ENCODE data around the gene VARS1.

DNA sequence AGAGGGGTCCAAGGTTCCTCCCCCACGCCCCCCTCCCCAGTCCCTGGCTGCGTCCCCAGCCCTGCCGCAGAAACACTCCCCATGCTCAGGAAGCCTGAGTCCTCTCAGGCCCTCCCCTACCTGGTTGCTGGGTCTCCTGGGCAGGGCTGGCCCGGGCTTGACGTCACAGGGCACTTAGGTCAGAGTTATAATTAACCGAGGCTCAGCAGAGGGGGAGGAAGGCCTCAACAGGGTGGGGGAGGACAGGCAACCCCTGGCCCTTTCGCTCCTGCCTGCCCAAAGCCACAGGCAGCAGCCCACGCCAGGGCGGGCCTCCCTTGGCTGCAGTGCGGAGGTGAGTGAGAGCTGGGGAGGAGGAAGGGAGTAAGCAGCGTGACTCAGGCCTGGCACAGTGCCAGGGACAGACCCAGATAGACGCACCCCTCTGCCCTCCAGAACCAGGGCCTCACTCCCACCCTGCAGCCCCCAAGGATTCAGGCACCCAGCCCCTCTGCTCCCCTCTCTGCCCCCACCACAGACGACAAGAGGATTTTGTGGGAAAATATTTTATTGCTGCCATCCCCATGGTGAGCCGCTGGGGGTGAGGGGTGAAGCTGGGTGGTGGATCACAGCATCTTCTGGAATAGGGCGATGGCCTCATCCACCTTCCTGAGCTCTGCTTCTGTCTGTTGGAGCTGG is 18.4 kb downstream of the VARS1 start, which contains the start of gene VWA7:
- TF ChIP-seq REST (IDR thresholded peaks at IDR 0.05; ENCODE audit: unreplicated experiment) (no peak), CTCF (conservative IDR thresholded peaks at IDR 0.05; ENCODE audit: low read depth in 2 of 2) (no peak), EZH2phosphoT487 (IDR thresholded peaks at IDR 0.05; ENCODE audit: unreplicated experiment) (no peak), EZH2 (IDR thresholded peaks at IDR 0.05; ENCODE audit: low read depth, unreplicated experiment) (no peak), POLR2AphosphoS5 (IDR thresholded peaks at IDR 0.05; ENCODE audit: low read depth) (peak; percentile 48), STAT1 (IDR thresholded peaks at IDR 0.05; ENCODE audit: unreplicated experiment) (no peak), CREB1 (CRISPR knock-in tag; IDR thresholded peaks at IDR 0.05; ENCODE audit: low read depth) (peak; percentile 54; the same call in 1 of the 2 replicates), NANOG (IDR thresholded peaks at IDR 0.05; ENCODE audit: borderline replicate concordance) (no peak), JUNB (IDR thresholded peaks at IDR 0.05; ENCODE audit: unreplicated experiment) (no peak)
- TF ChIP-seq, protein P1, sequence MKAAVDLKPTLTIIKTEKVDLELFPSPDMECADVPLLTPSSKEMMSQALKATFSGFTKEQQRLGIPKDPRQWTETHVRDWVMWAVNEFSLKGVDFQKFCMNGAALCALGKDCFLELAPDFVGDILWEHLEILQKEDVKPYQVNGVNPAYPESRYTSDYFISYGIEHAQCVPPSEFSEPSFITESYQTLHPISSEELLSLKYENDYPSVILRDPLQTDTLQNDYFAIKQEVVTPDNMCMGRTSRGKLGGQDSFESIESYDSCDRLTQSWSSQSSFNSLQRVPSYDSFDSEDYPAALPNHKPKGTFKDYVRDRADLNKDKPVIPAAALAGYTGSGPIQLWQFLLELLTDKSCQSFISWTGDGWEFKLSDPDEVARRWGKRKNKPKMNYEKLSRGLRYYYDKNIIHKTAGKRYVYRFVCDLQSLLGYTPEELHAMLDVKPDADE (IDR thresholded peaks at IDR 0.05): no peak

Measured in GM23338 (cell line).